Smooth muscle cell of the umbilical artery (primary cell): ENCODE data around the gene ANKZF1. TPM values are rescaled to one million over a fixed set of nuclear protein-coding genes. Genes with fewer than 3 reads are reported as not detected.

Experiments
- total RNA-seq: library from RNA; depleted of rRNA; stranded (reverse); fragments of >200 nt; gene quantifications from 2 replicates; pipeline ENCODE4 v1.2.3, GENCODE V29; 2014

ANKZF1 gene
- 35.3 and 38.6 TPM in 2 replicates for total RNA-seq

GRCh38 chr2:219229305-219230058 lies at the start of gene ANKZF1, which contains the start of gene ATG9A:
Gene ANKZF1 (plus strand): TSS chr2:219229806. CDS start chr2:219230258, 452 bp downstream.
Gene ATG9A (minus strand): TSS chr2:219229636. CDS start chr2:219228024, 1,612 bp downstream.

GRCh38 chr2:219206328-219207133 lies 23.1 kb upstream of the ANKZF1 start, which contains the start of gene ZFAND2B:
Gene ZFAND2B (plus strand): TSS chr2:219206782. CDS start chr2:219206988, 206 bp downstream.

GRCh38 chr2:219218732-219219701 lies 10.6 kb upstream of the ANKZF1 start, which contains the start of gene ABCB6:
Gene ABCB6 (minus strand): TSS chr2:219218958. CDS start chr2:219218673, 285 bp downstream.

GRCh38 chr2:219245148-219245898 lies 15.7 kb downstream of the ANKZF1 start, which contains the start of the genes GLB1L and STK16:
Gene GLB1L (minus strand): TSS chr2:219245444. CDS start chr2:219243573, 1,871 bp downstream.
Gene STK16 (plus strand): TSS chr2:219245479. CDS start chr2:219246000, 521 bp downstream.

GRCh38 chr2:219252900-219253752 lies 23.5 kb downstream of the ANKZF1 start, which contains the start of gene TUBA4B:
Gene TUBA4B (plus strand): TSS chr2:219253243. CDS start chr2:219253408, 165 bp downstream.

GRCh38 chr2:219253753-219254589 lies 24.4 kb downstream of the ANKZF1 start, which contains the start of gene TUBA4A:
Gene TUBA4A (minus strand): TSS chr2:219253918. CDS start chr2:219253858, 60 bp downstream.

GRCh38 chr2:219279151-219279915 lies 49.7 kb downstream of the ANKZF1 start, which contains the start of gene DNAJB2:
Gene DNAJB2 (plus strand): TSS chr2:219279366. CDS start chr2:219279834, 468 bp downstream.

Other genes starting within 250 kb of the ANKZF1 start
- gene FEV, start 244.6 kb upstream of the ANKZF1 start, total RNA-seq = not detected in 2 replicates
- gene CRYBA2, start 236.4 kb upstream of the ANKZF1 start, total RNA-seq = not detected in 2 replicates
- not detected in 2 replicates for gene CFAP65, start 188.3 kb upstream of the ANKZF1 start, total RNA-seq
- not detected in 2 replicates for gene IHH, start 168.9 kb upstream of the ANKZF1 start, total RNA-seq
- 11.3 and 15.8 TPM in 2 replicates for gene NHEJ1, start 69.0 kb upstream of the ANKZF1 start, total RNA-seq
- 0.89 and 2.8 TPM in 2 replicates for gene SLC23A3, start 59.8 kb upstream of the ANKZF1 start, total RNA-seq
- gene CNPPD1, start 52.9 kb upstream of the ANKZF1 start, total RNA-seq = 20.5 and 22.7 TPM in 2 replicates
- gene RETREG2, start 51.5 kb upstream of the ANKZF1 start, total RNA-seq = 55.4 and 60.6 TPM in 2 replicates
- 11.0 and 16.0 TPM in 2 replicates for gene ZFAND2B, start 23.0 kb upstream of the ANKZF1 start, total RNA-seq
- gene ABCB6, start 10.8 kb upstream of the ANKZF1 start, total RNA-seq = 28.1 and 52.0 TPM in 2 replicates
- gene ATG9A, start 170 bp upstream of the ANKZF1 start, total RNA-seq = 31.8 and 40.6 TPM in 2 replicates
- 10.0 and 13.7 TPM in 2 replicates for gene GLB1L, start 15.6 kb downstream of the ANKZF1 start, total RNA-seq
- 37.2 and 42.2 TPM in 2 replicates for gene STK16, start 15.7 kb downstream of the ANKZF1 start, total RNA-seq
- gene TUBA4B, start 23.4 kb downstream of the ANKZF1 start, total RNA-seq = not detected in 2 replicates
- gene TUBA4A, start 24.1 kb downstream of the ANKZF1 start, total RNA-seq = 6.5 and 6.6 TPM in 2 replicates
- gene DNAJB2, start 49.6 kb downstream of the ANKZF1 start, total RNA-seq = 37.7 and 59.8 TPM in 2 replicates
- gene PTPRN, start 79.6 kb downstream of the ANKZF1 start, total RNA-seq = 66.2 and 67.6 TPM in 2 replicates
- not detected in 2 replicates for gene RESP18, start 102.9 kb downstream of the ANKZF1 start, total RNA-seq
- 52.6 and 57.3 TPM in 2 replicates for gene DNPEP, start 158.1 kb downstream of the ANKZF1 start, total RNA-seq
- gene DES, start 188.6 kb downstream of the ANKZF1 start, total RNA-seq = 5.3 and 6.1 TPM in 2 replicates
- gene SPEG, start 205.0 kb downstream of the ANKZF1 start, total RNA-seq = 36.2 and 61.6 TPM in 2 replicates